ENCODE results near the gene CS. TPM values are rescaled to one million over a fixed set of nuclear protein-coding genes. Genes with fewer than 3 reads are reported as not detected.

Gene CS
- total RNA-seq, 4 donors from 2014 or later, result 211 to 359 (median 271) TPM

Other genes starting within 250 kb of the CS start
- 1 to 10 TPM in 3 of 4 donors, under 1 TPM in 1; 0.15 to 2.1 (median 1.1) TPM for gene ERBB3, start 220.2 kb downstream of the CS start, total RNA-seq
- 100 to 1,000 TPM; 109 to 204 (median 127) TPM for gene PA2G4, start 195.8 kb downstream of the CS start, total RNA-seq
- gene RPL41, start 183.7 kb downstream of the CS start, total RNA-seq, result 1,000 to 10,000 TPM; 1,323 to 2,217 (median 1,977) TPM
- 1 to 10 TPM; 3.1 to 9.1 (median 3.7) TPM for gene ZC3H10, start 182.1 kb downstream of the CS start, total RNA-seq
- 10 to 100 TPM; 45.9 to 77.7 (median 62.1) TPM for gene ESYT1, start 172.1 kb downstream of the CS start, total RNA-seq
- gene MYL6B, start 147.7 kb downstream of the CS start, total RNA-seq, result 100 to 1,000 TPM; 159 to 334 (median 198) TPM
- gene MYL6, start 142.0 kb downstream of the CS start, total RNA-seq, result 100 to 1,000 TPM; 159 to 324 (median 202) TPM
- 10 to 100 TPM; 34.1 to 56.9 (median 49.4) TPM for gene SMARCC2, start 110.8 kb downstream of the CS start, total RNA-seq
- gene RNF41, start 78.4 kb downstream of the CS start, total RNA-seq, result 10 to 100 TPM; 46.5 to 58.9 (median 54.8) TPM
- gene NABP2, start 76.0 kb downstream of the CS start, total RNA-seq, result 10 to 100 TPM; 29.6 to 75.0 (median 42.8) TPM
- gene SLC39A5, start 70.3 kb downstream of the CS start, total RNA-seq, result under 1 TPM in 1 of 4 donors, not detected in 3; 0.83 TPM
- 10 to 100 TPM; 14.7 to 30.9 (median 18.9) TPM for gene ANKRD52, start 41.9 kb downstream of the CS start, total RNA-seq
- 10 to 100 TPM; 17.7 to 90.1 (median 54.5) TPM for gene COQ10A, start 33.4 kb downstream of the CS start, total RNA-seq
- gene CNPY2, start 15.7 kb upstream of the CS start, total RNA-seq, result 10 to 100 TPM; 21.7 to 59.1 (median 28.4) TPM
- 10 to 100 TPM in 2 of 4 donors, 1 to 10 TPM in 2; 7.8 to 33.0 (median 11.6) TPM for gene PAN2, start 33.7 kb upstream of the CS start, total RNA-seq
- not detected for gene IL23A, start 38.6 kb upstream of the CS start, total RNA-seq
- 10 to 100 TPM; 21.0 to 33.2 (median 27.4) TPM for gene STAT2, start 59.8 kb upstream of the CS start, total RNA-seq
- gene APOF, start 62.5 kb upstream of the CS start, total RNA-seq, result under 1 TPM in 1 of 4 donors, not detected in 3; 0.27 TPM
- gene TIMELESS, start 149.1 kb upstream of the CS start, total RNA-seq, result 1 to 10 TPM; 1.9 to 4.6 (median 2.5) TPM
- gene MIP, start 154.3 kb upstream of the CS start, total RNA-seq, result not detected
- 1 to 10 TPM; 1.6 to 4.7 (median 2.9) TPM for gene SPRYD4, start 168.2 kb upstream of the CS start, total RNA-seq
- 1 to 10 TPM in 1 of 4 donors, under 1 TPM in 1, not detected in 2; 0.53 to 1.9 TPM for gene GLS2, start 187.8 kb upstream of the CS start, total RNA-seq
- gene RBMS2, start 221.5 kb upstream of the CS start, total RNA-seq, result 10 to 100 TPM in 1 of 4 donors, 1 to 10 TPM in 3; 4.1 to 11.0 (median 5.4) TPM

Data from gastrocnemius medialis (tissue), 4 donors.